Measurements from ENCODE around the gene CAT. TPM values are rescaled to one million over a fixed set of nuclear protein-coding genes. Genes with fewer than 3 reads are reported as not detected.

The CAT gene
- total RNA-seq, 1 donor from 2014 or later, result 16.4 TPM

GRCh38 chr11:34501500-34501899 lies 62.8 kb downstream of the CAT start:
- DNase-seq (ENCODE audit: low read depth), result peak; percentile 86
- no peak overlapping the region for H3K4me3 ChIP-seq (ENCODE audit: low read depth, low read length)
- no peaks in the 10 kb centered on the region for H3K36me3 ChIP-seq (ENCODE audit: control insufficient read depth, insufficient read depth, low read length)
- no peak for TF ChIP-seq CTCF (IDR thresholded peaks at IDR 0.05; ENCODE audit: insufficient read depth, low read length, poor library complexity, severe bottlenecking)
- H3K27me3 ChIP-seq (ENCODE audit: control insufficient read depth, insufficient read depth, low read length), result no peaks in the 10 kb centered on the region

GRCh38 chr11:34501949-34502348 lies 63.2 kb downstream of the CAT start:
- Histone ChIP-seq H3K36me3 (ENCODE audit: control insufficient read depth, insufficient read depth, low read length) (no peaks in the 10 kb centered on the region), H3K4me3 (ENCODE audit: low read depth, low read length) (no peak overlapping the region), H3K27me3 (ENCODE audit: control insufficient read depth, insufficient read depth, low read length) (no peaks in the 10 kb centered on the region)
- no peak for TF ChIP-seq CTCF (IDR thresholded peaks at IDR 0.05; ENCODE audit: insufficient read depth, low read length, poor library complexity, severe bottlenecking)
- no peak for DNase-seq (ENCODE audit: low read depth)

- Histone ChIP-seq H3K36me3 (ENCODE audit: control insufficient read depth, insufficient read depth, low read length) (no peaks in the 10 kb centered on the region), H3K27me3 (ENCODE audit: control insufficient read depth, insufficient read depth, low read length) (no peaks in the 10 kb centered on the region), H3K4me3 (ENCODE audit: low read depth, low read length) (no peak overlapping the region)
- no peak for TF ChIP-seq CTCF (IDR thresholded peaks at IDR 0.05; ENCODE audit: insufficient read depth, low read length, poor library complexity, severe bottlenecking)
- DNase-seq (ENCODE audit: low read depth), result no peak
Measured at GRCh38 chr11:34502949-34503348, 64.2 kb downstream of the CAT start.

GRCh38 chr11:34505874-34506273 lies 67.1 kb downstream of the CAT start:
- no peaks in the 10 kb centered on the region for H3K36me3 ChIP-seq (ENCODE audit: control insufficient read depth, insufficient read depth, low read length)
- H3K27me3 ChIP-seq (ENCODE audit: control insufficient read depth, insufficient read depth, low read length), result no peaks in the 10 kb centered on the region
- no peak for TF ChIP-seq CTCF (IDR thresholded peaks at IDR 0.05; ENCODE audit: insufficient read depth, low read length, poor library complexity, severe bottlenecking)
- no peak overlapping the region for H3K4me3 ChIP-seq (ENCODE audit: low read depth, low read length)
- no peak for DNase-seq (ENCODE audit: low read depth)

- no peak overlapping the region for H3K4me3 ChIP-seq (ENCODE audit: low read depth, low read length)
- DNase-seq (ENCODE audit: low read depth), result no peak
- no peak for TF ChIP-seq CTCF (IDR thresholded peaks at IDR 0.05; ENCODE audit: insufficient read depth, low read length, poor library complexity, severe bottlenecking)
- H3K36me3 ChIP-seq (ENCODE audit: control insufficient read depth, insufficient read depth, low read length), result no peaks in the 10 kb centered on the region
- no peaks in the 10 kb centered on the region for H3K27me3 ChIP-seq (ENCODE audit: control insufficient read depth, insufficient read depth, low read length)
Measured at GRCh38 chr11:34507156-34507555, 68.4 kb downstream of the CAT start.

- Histone ChIP-seq H3K4me3 (ENCODE audit: low read depth, low read length) (no peak overlapping the region), H3K36me3 (ENCODE audit: control insufficient read depth, insufficient read depth, low read length) (no peaks in the 10 kb centered on the region), H3K27me3 (ENCODE audit: control insufficient read depth, insufficient read depth, low read length) (no peaks in the 10 kb centered on the region)
- TF ChIP-seq CTCF (IDR thresholded peaks at IDR 0.05; ENCODE audit: insufficient read depth, low read length, poor library complexity, severe bottlenecking), result no peak
- DNase-seq (ENCODE audit: low read depth), result no peak
Measured at GRCh38 chr11:34507610-34508009, 68.9 kb downstream of the CAT start.
